Measurements from ENCODE around the gene SLC12A7. TPM values are rescaled to one million over a fixed set of nuclear protein-coding genes. Genes with fewer than 3 reads are reported as not detected.
A peak's percentile ranks its signal among the peaks of the same experiment; 100 is the strongest.

The SLC12A7 gene
- total and polyA plus RNA-seq, 2 of the 13 experiments (the other 11 are each of a cell fraction or from before 2014, with no cell fraction given), result 14.0 to 18.5 TPM

DNA sequence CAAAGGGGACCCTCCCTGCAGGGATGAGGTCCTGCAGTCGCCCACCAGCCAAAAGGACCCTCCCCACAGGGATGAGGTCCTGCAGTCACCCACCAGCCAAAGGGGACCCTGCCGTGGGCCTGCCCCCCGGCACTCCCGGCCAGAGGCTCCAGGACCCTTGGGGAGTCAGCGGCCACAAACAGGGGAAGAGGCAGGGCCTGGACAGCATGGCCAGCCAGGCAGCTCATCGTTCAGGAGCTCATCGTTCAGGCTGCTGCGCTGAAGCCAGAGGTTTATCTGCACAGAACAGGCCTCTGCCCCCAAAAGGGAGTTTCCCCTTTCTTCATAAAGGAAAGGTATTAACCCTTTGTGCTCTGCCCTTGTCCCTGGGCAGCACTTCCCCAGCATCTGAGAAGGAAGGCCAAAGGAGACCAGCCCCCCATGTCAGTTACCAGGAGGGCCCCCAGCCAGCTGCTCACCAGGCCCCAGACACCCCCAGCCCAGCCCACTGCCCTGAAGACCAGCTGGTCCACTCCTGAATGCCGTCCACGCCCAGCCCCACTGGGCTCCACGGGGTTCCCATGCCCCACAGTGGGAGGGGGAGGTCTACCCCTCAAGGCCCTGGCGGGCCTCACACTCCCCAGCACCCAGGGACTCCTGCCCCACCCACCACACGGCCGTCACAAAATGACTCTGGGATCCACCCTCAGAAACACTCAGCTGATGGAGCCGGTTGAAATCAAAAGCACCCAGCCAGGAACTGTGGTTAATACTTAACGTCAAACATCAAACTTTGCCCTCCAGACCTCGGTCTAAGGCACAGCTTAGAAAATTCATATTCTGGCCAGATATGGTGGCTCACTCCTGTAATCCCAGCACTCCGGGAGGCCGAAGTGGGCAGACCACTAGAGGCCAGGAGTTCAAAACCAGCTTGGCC is 6.3 kb downstream of the SLC12A7 start (continued):
- 0 out of 2 replicates have a peak, but pooled peaks have one; percentile 52 for TF ChIP-seq HOMEZ (CRISPR knock-in tag; IDR thresholded peaks at IDR 0.05; ENCODE audit: low read depth)
- peak; percentile 83 for TF ChIP-seq HDAC1 (CRISPR knock-in tag; IDR thresholded peaks at IDR 0.05)
- TF ChIP-seq HIVEP1 (CRISPR knock-in tag; IDR thresholded peaks at IDR 0.05), result peak; percentile 98
- peak; percentile 61; the same call in 1 of the 2 replicates for TF ChIP-seq ZNF816 (CRISPR knock-in tag; IDR thresholded peaks at IDR 0.05; ENCODE audit: borderline replicate concordance)
- 0 out of 2 replicates have a peak, but pooled peaks have one; percentile 55 for TF ChIP-seq ZNF317 (CRISPR knock-in tag; IDR thresholded peaks at IDR 0.05)
- TF ChIP-seq, protein P1, sequence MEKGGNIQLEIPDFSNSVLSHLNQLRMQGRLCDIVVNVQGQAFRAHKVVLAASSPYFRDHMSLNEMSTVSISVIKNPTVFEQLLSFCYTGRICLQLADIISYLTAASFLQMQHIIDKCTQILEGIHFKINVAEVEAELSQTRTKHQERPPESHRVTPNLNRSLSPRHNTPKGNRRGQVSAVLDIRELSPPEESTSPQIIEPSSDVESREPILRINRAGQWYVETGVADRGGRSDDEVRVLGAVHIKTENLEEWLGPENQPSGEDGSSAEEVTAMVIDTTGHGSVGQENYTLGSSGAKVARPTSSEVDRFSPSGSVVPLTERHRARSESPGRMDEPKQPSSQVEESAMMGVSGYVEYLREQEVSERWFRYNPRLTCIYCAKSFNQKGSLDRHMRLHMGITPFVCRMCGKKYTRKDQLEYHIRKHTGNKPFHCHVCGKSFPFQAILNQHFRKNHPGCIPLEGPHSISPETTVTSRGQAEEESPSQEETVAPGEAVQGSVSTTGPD (CRISPR knock-in tag; IDR thresholded peaks at IDR 0.05), result peak; percentile 58; the same call in 1 of the 2 replicates
- no peak for TF ChIP-seq KMT2B (CRISPR knock-in tag; IDR thresholded peaks at IDR 0.05)
- peak; percentile 45; the same call in 1 of the 2 replicates for TF ChIP-seq ZMYM4 (CRISPR knock-in tag; IDR thresholded peaks at IDR 0.05)
- 0 out of 2 replicates have a peak, but pooled peaks have one; percentile 47 for TF ChIP-seq ZMAT3 (CRISPR knock-in tag; conservative IDR thresholded peaks at IDR 0.05)
- TF ChIP-seq RXRB (CRISPR knock-in tag; IDR thresholded peaks at IDR 0.05; ENCODE audit: borderline replicate concordance), result peak; percentile 81
- TF ChIP-seq, protein P2, sequence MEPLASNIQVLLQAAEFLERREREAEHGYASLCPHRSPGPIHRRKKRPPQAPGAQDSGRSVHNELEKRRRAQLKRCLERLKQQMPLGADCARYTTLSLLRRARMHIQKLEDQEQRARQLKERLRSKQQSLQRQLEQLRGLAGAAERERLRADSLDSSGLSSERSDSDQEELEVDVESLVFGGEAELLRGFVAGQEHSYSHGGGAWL (CRISPR knock-in tag; IDR thresholded peaks at IDR 0.05), result 0 out of 2 replicates have a peak, but pooled peaks have one; percentile 6
- TF ChIP-seq NCOR1 (IDR thresholded peaks at IDR 0.05; ENCODE audit: borderline replicate concordance, low read length), result peak; percentile 77; the same call in 1 of the 2 replicates
- TF ChIP-seq SMAD1 (CRISPR knock-in tag; IDR thresholded peaks at IDR 0.05; ENCODE audit: borderline replicate concordance, low read depth), result peak; percentile 21; the same call in 1 of the 2 replicates
- peak; percentile 69; the same call in 1 of the 2 replicates for TF ChIP-seq KLF12 (CRISPR knock-in tag; IDR thresholded peaks at IDR 0.05; ENCODE audit: borderline replicate concordance)
- no peak for TF ChIP-seq U2AF1 (optimal IDR thresholded peaks at IDR 0.05; ENCODE audit: low read depth, low read length)
- peak; percentile 72 for TF ChIP-seq MED8 (CRISPR knock-in tag; IDR thresholded peaks at IDR 0.05; ENCODE audit: insufficient replicate concordance)
- TF ChIP-seq ATAD3A (CRISPR knock-in tag; IDR thresholded peaks at IDR 0.05), result no peak
- TF ChIP-seq TAF15 (IDR thresholded peaks at IDR 0.05; ENCODE audit: low read depth, low read length, poor library complexity, severe bottlenecking), result peak; percentile 30
- TF ChIP-seq ZNF335 (CRISPR knock-in tag; IDR thresholded peaks at IDR 0.05), result no peak
- TF ChIP-seq FOXO1 (CRISPR knock-in tag; IDR thresholded peaks at IDR 0.05), result 0 out of 2 replicates have a peak, but pooled peaks have one; percentile 31
- peak; percentile 36; the same call in 1 of the 2 replicates for TF ChIP-seq RCOR2 (CRISPR knock-in tag; IDR thresholded peaks at IDR 0.05)
- no peak for TF ChIP-seq NR3C1 (CRISPR knock-in tag; IDR thresholded peaks at IDR 0.05)
- TF ChIP-seq TEAD3 (CRISPR knock-in tag; optimal IDR thresholded peaks at IDR 0.05; ENCODE audit: borderline replicate concordance), result no peak
- no peak for TF ChIP-seq GZF1 (CRISPR knock-in tag; IDR thresholded peaks at IDR 0.05)
- TF ChIP-seq ZFP91 (CRISPR knock-in tag; IDR thresholded peaks at IDR 0.05; ENCODE audit: borderline replicate concordance), result peak; percentile 34; the same call in 1 of the 2 replicates
